GM18517 (cell line): ENCODE measurements around the gene HPCAL1.

Source experiments
- ATAC-seq: cut with Tn5 transposase; IDR thresholded peaks from one replicate; pipeline ENCODE4 v1.9.1; 2021; ENCODE audit warnings: mild to moderate bottlenecking, moderate library complexity; ENCODE audit not compliant: unreplicated experiment

Gene HPCAL1

DNA sequence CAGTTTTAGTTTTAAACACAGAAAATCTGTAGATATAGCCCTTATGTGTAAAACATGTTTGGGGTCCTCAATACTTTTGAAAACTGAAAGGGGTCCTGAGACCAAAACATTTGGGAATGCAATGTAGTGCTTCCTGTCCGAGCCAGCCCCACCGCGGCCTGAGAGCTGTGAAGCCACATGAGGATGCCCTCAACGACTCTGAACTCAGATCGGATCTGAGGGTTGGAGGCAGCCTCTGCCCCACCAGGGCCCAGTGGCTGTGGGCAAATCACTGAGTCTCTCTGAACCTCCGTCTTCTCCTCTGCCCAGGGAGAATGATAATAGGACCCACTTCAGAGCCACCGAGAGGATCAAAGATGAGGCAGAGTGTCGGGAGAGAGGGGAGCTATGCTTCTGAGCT is 33.4 kb upstream of the HPCAL1 start:
- no peak for ATAC-seq

DNA sequence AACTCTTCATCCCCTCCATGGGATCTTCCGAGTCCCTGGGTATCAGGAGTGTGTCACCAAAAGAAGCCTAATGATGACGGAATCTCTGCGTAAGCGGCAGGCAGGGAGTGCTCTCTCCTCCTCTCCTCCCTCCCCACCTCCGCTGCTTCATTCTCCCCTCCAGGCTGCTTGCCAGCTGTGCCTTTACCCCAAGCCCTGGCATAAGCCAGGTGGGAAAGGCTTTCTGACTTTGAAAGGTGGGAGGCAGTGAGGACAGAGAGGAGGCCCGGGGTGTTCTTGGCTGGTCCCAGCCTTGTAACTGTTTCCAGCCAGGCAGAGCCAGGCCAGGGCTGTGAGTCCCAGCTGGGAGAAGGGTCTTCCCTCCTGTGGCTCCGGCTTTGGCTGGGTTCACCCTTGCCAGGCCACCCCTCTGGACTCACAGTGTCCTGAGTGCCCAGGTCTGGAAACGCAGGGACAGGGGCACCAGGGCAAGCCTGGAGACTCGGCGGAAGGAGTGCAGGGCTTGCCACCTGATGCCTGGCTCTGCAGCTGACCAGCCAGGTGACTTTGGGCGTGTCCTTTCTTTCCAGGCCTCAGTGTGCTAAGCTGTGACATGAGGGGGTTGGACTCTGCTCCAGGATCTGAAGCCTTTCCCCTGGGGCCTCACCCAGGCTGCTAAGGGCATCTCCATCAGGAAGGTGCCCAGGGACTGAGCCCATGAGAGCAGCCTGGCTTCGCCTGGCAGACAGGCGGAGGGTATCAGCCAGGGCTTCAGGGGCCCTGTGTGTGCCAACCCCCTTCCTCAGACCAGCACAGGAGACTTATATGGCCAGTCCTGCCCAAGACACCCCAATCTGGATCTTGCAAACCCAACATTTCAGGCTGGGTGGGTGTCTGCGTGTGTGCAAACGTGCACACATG is 32.7 kb upstream of the HPCAL1 start:
- no peak for ATAC-seq

DNA sequence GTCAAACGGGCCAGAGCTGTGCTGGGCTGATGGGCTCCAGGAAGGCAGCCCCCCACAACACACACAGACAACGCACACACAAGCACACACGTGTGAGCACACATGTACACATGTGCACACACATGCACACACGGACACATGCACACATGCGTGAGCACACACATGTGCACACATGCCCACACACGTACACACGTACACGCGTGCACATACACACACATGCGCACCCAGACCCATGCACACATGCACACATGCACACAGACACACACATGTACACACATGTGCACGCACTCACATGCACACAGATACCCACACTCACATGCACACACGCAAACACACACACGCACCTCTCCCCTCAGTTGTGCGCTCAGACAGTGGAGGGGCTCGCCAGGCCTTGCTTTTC is 31.2 kb upstream of the HPCAL1 start:
- no peak for ATAC-seq

DNA sequence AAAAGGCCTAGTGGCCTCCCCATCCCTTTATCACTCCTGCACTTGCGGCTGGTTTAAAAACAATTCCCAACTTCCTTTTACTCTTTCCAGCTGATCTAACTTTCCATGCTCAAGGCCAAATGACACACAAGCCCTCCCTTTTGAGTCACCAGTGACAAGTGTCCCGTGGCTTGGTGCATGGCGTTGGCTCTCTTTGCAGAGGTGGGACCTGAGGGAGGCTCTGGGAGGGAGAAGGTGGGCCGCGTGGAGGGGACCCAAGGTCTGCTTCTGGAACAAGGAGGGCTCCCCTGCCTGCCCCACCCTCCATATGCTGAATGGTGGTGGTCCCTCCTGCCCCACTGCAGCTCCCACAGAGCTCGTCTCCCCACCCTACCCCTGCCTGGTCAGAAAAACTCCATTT is 30.8 kb upstream of the HPCAL1 start:
- ATAC-seq = no peak

DNA sequence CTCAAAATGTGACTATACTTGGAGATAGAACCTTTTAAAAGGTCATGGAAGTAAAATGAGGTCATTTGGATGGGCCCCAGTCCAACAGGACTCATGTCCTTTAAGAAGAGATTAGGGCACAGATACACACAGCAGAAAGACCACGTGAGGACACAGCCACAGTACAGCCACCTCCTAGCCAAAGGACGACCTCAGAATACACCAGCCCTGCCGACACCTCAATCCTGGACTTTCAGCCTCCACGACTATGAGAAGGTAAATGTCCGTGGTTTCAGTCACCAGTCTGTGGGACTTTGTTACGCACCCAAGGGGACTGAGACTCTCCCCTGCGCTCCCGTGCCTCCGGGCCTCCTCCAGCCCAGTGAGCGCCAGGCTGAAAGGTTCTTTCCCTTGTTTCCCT is 30.2 kb upstream of the HPCAL1 start:
- no peak for ATAC-seq

DNA sequence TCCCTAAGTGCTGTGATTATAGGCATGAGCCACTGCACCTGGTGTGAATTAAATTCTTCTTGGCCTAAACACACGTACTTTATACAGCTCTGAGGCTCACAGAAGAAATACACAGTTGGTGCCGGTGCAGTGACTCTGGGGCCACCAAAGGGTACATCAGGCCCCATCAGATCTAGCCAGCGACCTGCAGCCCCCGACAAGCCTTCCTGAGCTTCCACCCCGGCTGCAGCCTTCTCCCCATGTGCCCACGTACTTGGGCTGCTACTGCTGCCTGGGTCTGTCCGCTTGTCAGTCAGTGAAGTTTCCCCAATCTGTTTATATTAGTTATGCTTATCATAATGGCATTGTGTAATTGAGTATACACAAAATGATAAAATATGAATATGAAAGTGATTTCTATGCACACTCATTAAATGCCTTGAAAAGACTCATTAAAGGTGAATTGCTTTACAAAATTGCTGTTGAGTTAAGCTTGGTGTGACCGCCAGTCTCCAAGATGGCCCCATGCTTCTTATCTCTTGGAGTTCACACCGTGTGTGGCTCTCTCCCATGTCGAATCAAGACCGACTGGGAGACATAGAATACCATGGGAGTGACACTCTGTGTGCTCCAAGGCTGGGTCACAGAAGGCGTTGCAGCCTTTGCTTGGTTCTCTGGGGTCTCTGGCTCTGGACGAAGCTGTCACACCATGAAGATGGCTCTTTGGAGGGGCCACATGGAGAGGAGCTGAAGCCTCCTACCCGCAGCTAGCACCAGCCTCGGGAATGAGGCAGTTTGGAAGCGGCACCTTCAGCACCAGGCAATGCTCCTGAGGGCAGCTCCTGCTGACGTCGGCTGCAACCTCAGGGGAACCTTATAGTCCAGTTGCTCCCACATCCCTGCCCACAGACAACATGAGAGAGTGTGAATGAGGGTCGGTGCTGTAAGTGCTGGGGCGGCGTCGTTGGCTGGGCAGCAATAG is 29.2 kb upstream of the HPCAL1 start:
- no peak for ATAC-seq

DNA sequence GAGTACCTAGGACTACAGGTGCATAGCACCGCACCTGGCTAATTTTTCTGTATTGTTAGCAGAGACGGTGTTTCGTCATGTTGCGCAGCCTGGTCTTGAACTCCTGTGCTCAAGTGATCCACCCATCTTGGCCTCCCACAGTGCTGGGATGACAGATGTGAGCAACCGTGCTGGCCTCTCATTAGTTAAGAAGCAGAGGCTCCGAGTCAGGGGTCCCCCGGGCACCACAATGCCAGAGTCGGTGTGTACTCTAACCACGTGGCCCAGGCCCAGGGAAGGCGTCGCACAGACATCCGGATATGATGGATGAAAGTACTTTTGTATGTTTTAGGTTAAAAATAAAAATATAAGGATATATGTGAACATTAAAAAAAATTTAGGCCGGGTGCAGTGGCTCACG is 28.3 kb upstream of the HPCAL1 start:
- no peak for ATAC-seq

DNA sequence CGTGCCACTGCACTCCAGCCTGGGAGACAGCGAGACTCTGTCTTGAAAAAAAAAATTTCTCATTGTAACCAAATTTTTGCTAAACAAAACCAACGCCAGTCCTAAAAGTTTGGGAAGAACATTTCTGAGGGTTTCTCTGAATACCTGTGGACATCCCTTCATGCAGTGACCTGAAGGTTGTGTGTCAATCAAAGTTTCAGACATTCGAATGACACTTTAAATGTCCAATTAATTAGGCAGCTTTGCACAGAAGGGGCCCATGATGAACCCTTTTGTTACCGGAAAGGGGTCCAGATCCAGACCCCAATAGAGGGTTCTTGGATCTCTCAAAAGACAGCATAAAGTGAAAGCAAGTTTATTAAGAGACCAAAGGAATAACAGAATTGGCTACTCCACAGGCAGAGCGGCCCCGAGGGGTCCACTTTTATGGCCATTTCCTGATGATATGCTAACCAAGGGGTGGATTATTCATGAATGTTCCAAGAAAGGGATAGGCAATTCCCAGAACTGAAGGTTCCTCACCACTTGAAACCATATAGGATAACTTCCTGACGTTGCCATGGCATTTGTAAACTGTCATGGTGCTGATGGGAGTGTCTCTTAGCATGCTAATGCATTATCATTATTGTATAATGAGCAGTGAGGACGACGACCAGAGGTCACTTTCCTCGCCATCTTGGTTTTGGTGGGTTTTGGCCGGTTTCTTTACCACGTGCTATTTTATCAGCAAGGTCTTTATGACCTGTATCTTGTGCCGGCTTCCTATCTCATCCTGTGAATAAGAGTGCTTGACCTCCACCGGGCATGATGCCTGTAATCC is 27.5 kb upstream of the HPCAL1 start:
- ATAC-seq = no peak

DNA sequence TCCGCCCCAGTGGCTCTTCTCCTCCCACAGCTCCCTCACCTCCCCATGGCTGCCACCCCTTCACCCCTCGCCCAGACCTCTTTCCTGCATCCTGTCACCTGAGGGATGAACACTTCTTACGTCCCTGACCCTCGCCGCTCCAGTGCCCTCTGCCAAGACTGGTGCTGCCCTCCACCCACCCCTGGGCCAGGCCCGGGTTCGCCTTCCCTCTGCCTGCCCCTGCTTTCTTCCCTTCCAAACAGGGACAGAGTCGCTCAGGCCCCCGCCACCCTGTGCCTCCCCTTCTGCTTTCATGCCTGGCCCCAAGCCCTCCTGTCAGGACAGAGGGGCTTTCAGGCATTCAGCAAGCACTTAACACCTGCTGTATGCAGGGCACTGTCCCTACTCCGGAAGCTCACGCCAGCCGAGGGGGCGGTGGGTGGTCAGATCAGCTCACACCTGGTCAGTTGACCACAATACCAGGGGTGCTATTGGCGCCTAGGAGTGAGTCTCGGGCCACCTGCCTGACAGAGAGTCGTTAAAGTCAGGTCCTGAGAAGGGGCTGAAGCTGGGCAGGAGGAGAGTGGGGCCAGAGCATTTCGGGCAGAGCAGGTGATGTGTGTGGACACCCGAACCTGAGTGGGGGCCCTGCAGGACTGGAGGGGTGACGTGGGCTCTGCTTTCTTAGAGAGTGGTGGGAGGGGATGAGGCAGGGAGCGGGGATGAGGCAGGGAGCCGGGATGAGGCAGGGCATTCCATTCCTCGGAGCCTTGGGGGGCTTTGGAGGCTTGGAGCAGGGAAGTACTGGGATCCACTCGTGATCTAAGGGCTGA is 26.0 kb upstream of the HPCAL1 start:
- ATAC-seq = no peak

DNA sequence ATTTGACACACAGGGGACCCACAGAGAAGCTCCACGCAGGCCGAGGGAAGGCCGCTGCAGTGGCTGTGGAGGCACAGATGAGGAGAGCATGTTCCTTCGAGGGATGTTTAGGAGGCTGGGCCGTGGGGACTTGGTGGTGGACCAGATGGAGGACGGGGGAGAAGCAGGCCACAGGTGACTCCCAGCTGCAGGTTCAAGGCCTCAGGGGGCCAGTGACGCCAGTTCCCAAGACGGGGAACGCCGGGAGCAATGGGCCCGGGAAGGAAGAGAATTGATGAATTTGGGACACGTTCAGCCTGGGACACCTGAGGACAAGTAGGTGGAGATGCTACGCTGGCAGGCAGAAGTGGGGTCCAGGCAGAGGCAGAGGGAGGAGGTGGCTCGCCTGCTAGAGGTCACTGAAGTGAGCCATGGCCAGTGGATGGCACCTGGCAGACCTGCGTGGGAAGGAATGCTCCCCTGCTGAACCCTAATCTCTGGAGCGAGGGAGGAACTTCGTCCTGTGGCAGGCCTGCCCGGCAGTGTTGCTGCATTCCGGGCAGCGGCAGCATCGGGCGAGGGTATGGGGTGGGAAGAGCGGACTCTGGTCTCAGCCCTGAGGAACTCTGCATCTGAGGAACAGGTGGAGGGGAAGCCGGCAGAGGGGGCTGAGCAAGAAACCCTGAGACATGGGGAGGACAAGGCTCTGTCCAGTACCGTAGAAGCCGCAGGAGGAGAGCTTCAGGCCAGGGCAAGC is 25.2 kb upstream of the HPCAL1 start:
- ATAC-seq = no peak

DNA sequence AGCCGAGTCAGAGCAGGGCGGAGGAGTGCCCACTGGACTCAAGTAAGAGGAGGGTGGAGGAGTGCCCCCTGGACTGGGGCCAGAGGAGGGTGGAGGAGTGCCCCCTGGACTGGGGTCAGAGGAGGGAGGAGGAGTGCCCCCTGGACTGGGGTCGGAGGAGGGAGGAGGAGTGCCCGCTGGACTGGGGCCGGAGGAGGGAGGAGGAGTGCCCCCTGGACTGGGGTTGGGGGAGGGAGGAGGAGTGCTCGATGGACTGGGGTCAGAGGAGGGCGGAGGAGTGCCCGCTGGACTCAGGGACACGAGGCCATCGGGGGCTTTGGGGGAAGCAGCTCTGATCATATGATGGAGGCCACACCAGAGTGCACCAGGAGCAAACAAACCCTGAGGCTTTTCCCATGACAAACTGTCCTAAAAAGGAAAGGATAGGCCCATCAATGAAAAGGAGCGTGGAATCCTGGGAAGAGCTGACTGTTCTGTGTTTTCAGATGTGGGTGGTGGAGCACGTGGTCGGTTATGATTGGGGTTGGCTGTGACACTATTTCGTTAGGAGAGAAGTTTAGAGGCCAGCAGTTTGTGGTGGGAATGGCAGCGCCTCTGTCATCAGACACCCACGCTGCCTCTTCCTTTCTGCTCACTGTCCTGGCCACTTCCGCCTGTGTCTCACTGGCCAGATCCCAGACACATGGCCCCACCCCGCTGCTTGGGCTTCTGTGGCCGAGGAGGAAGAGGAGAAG is 24.5 kb upstream of the HPCAL1 start:
- ATAC-seq = no peak

DNA sequence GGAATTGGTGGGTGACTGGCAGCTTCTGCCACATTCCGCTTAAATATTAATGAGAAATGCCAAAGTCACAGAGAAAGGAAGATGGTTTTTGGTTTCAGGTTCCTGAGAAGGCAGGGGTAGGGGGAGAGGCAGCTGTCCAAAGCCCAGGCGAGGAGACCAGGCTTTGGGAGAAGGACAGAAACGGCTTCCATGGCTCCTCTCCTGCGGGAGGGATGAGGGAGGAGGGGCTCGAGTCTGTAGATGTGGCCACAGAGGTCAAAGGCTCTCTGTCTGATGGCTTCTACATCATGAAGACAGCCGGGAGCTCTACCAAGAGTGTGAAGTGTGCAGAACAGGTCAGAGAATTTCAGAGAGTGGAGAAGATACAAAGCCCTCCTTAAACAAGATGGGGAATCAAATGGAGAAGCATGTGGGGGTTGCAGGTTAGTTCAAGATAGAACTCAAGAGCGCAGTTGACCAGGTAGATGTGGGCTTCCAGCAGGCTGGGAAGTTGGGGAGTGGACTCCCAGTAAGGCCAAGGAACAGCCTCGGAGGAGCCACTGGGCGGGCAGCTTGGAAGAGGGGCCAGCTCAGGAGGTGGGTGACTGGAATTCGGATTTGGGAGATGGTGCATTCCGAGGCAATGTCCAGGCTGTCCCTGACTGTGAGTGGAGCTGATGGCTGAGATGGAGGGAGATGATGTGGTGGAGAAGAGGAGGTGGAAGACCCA is 23.8 kb upstream of the HPCAL1 start:
- no peak for ATAC-seq

DNA sequence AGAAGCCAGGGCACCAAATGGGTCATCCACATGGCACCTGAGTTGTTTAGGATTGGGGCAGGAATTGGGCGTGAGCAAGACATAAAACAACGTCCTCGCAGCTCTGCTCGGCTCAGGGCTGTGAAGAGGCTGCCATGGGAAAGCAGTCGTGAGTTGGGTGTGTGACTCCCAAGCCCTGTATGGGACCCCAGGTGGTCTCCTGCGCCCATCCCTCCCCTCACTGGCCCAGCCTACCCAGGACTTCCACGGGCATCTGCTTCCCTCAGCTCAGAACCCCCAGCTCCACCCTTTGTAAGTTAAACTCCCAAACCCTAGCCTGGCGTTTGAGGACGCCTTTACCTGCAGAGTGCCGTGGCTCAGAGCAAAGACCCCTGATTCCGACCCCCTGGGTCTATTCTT is 23.2 kb upstream of the HPCAL1 start:
- ATAC-seq = no peak

DNA sequence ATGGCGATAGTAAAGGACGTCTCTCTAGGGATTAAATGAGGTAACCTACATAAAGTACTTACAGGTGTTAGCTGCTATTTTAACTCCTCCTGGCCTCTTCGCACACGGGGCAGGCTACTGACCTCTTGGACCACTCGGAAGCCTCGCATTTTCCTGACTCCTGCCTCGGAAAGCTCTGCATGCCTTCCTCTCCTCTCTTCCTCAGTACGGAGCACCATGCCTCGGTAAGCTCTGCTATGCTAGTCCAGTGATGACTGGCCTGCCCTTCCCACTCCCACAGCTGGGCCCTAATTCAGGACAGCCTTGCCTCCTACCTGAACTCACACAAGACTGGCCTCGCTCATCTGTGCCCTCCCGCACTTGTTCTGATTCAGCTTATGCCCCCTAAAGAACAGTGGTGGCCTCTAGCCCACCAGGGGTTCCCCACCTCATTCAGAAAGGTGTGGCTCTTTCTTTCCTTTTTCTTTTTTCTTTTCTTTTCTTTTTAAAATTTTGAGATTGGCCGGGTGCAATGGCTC is 22.7 kb upstream of the HPCAL1 start:
- ATAC-seq = no peak

DNA sequence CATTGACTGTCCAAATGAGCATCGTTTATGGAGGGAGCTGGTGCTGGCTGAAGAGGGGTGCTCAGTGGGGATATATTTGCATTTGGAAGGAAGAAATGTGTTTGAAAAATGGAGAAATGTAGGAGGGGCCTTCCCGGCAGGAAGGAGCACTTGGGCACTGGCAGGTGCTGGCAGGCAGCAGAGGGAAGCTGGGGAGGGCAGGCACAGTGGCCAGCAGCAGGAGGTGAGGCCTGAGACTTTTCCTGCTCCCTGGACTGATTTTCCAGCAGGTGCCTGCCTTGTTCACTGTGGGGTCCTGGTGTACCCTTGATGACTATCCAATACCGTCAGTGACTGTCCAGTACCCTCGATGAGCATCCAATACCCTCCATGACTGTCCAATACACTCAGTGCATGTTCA is 20.8 kb upstream of the HPCAL1 start:
- ATAC-seq = no peak

DNA sequence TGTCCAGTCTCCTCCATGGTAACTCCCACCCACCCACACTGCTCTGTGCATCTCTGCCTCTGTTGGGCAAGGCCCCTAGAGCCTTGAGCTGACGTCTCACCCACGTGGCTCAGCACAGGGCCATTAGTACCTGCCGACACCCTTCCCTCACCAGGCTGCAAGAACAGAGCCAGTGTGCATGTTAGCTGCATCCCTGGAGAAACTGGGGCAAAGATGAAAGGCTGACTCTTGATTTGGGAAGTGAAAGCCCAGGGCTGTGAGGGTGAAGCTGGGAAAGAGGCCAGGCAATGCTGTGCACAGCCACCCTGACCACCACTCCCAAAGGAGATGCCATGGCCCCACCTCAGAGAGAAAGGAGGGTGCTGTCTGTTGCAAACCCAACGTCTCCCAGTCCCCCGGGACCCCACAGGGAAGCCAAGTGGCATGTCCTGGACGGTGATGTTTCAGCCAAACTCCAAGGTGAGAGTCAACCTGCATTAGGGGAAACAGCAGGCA is 20.0 kb upstream of the HPCAL1 start:
- no peak for ATAC-seq

DNA sequence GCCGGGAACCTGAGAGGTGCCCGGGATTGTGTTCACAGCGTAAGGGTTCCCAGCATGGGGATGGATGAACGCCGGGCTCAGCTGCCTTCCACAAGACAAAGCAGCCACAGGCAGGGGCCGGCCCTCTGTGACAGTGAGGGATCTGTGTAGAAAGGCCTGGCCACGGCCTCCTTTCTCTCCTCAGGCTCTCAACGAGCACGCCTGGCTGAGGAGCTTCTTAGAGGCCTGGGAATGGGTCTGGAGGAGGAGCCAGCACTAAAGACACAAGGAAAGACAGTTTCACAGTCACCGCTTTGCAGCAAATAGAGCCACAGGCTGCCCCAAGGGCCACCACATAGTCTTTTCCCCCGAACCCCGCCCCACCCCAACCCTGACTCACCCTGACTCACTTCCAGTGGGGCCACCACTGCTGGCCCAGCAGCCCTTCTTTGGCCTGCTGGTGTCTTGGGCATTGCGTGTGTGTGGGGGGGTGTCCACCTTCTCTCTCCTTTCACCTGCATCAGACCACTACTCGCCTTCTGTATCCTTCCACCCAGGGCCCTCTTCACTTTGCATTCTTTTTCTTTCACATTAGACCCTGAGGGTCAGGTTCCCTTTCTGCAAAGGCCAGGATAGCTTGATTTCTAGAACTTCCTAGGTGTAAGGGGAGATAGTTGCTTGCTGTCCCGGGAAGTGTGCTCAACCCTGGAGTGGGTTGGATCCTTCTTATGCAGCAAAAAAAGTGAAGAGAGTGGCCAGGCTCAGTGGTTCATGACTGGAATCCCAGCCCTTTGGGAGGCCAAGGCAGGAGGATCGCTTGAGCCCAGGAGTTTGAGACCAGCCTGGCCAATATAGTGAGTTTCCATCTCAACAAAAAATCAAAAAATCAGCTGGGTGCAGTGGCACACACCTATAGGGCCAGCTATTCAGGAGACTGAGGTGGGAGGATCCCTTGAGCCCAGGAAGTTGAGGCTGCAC is 19.3 kb upstream of the HPCAL1 start:
- no peak for ATAC-seq
